HUDEP-2 (cell line): ENCODE measurements around the gene NFATC4.
"Not testable (repeated sequence)": the region's sequence is repeated elsewhere in the genome, so short reads cannot be mapped to it uniquely, and the experiment has no call there.

ENCODE experiments used
- DNase-seq, 76 experiments: peaks; one replicate each; lab custom pipeline; 2025; ENCODE audit not compliant: unreplicated experiment in 76 of 76; lab: John Stamatoyannopoulos, UW

Gene NFATC4

DNA sequence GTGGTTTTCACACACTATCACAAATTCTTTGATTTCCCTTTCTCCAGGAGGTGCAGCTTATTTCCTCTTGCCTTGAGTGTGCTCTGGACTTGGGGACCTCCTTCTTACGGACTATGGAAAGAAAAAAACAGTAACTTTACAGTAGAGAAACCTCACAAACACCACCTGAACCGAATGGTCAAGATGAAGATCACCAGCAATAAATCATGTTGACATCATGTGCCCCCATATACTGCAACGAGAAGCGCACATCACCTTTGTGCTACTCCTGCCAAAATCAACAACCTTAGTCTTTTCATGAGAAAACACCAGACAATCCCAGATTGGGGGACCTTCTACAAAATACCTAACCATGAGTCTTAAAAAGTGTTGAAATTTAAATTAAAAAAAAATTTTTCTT is 17.5 kb downstream of the NFATC4 start:
- no peak for DNase-seq

DNA sequence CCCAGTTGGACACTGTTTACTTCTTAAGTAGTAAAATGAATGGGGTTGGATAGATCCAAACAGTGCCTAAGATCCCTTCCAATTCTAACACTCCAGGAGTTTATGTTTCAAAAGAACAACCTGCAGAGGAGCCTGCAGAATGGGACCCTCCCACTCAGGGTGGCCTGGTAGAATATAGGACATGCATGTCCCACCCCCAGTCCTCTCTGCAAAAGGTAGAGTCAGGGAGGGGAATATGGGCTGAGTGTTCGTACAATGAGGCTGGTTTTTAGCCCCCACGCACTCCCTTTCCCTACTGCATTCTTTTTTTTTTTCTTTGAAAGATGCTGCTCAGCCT is 19.0 kb downstream of the NFATC4 start:
- no peak for DNase-seq

DNA sequence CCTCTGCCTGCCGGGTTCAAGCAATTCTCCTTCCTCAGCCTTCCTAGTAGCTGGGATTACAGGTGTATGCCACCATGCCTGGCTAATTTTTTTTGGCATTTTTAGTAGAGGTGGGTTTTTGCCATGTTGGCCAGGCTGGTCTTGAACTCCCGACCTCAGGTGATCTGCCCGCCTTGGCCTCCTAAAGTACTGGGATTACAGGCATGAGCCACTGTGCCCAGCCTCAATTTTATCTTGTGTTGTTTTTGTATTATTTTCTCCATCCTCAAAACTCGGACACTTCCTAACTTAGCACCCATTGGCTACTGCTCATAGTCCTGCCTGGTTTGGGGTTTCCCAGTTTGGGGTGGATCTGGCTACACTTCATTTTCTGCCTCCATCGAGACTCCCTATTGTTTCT is 19.6 kb downstream of the NFATC4 start:
- not testable (repeated sequence) for DNase-seq

GRCh38 chr14:24388474-24389179 is 20.6 kb downstream of the NFATC4 start:
- no peak for DNase-seq

- DNase-seq: no peak
Observed at GRCh38 chr14:24389226-24389848, 21.4 kb downstream of the NFATC4 start.

GRCh38 chr14:24390701-24391468 is 22.9 kb downstream of the NFATC4 start:
- no peak for DNase-seq

GRCh38 chr14:24392325-24393091 is 24.5 kb downstream of the NFATC4 start:
- DNase-seq: peak in 1 of 76 experiments; percentile 10

DNA sequence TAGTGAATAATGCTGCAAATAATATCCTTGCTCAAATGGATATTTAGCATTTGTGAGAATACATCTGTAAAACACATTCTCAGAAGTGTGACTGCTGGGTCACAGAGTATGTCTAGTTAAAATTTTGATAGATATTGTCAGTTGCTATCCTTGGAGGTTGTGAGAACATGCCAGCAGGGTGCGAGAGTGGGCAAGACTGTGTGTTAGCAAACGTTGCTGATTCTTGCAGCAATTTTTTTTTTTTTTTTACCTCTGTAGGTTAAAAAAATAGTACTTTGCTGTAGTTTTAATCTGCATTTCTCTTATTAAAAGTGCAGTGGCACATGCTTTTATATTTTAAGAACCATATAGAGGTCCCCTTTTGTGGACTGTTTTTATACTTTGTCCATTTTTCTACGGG is 26.3 kb downstream of the NFATC4 start:
- peak in 5 of 76 experiments; percentile 3 to 16 (median 7) for DNase-seq

DNA sequence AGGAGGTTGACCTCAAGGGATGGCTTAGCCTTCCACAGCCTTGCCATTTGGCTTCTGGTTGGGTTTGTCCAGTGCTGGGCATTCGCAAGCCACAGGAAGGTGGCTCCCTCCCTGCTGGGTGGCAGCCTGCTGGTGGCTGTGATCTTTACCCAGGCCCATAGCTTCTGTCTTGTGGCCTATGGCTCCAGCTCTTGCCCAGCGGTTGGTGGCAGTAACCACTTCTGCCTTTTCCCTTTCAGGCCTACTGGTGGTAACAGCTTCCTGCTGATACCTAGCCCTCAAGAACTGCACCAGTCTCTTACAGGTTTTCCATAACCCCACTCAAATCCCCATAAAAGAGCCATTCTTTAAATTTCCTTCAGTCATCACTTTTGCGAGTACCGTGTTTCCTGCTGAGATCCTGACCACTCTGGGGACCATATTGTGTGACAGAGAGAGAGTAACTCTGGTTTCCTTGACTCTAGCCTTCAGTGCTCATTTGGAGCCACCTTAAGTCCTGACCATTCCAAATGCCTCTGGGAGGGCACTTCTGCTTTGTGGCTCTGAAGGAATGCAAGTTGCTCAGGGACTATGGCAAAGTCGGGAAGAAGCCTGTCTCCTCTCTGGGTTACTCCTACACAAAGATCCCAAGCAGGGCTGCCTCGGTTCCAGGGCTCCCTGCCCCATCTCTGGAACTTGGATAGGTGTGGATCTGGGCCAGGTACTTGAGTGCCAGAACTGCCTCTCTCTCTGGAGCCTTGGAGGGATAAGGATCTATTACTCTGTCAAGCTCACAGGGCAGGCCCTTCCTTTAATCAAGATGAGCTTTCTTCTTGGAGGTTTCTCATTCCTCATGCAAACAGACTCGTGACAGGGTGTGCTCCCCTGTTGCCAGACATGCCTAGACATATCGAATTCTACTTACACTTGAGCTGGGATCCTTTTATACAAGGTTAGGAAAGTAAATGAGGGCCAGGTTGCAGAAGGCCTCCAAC is 27.9 kb downstream of the NFATC4 start:
- DNase-seq: no peak

GRCh38 chr14:24397639-24398292 is 29.8 kb downstream of the NFATC4 start:
- no peak for DNase-seq

- DNase-seq: no peak
Observed at GRCh38 chr14:24398293-24398652, 30.3 kb downstream of the NFATC4 start.

DNA sequence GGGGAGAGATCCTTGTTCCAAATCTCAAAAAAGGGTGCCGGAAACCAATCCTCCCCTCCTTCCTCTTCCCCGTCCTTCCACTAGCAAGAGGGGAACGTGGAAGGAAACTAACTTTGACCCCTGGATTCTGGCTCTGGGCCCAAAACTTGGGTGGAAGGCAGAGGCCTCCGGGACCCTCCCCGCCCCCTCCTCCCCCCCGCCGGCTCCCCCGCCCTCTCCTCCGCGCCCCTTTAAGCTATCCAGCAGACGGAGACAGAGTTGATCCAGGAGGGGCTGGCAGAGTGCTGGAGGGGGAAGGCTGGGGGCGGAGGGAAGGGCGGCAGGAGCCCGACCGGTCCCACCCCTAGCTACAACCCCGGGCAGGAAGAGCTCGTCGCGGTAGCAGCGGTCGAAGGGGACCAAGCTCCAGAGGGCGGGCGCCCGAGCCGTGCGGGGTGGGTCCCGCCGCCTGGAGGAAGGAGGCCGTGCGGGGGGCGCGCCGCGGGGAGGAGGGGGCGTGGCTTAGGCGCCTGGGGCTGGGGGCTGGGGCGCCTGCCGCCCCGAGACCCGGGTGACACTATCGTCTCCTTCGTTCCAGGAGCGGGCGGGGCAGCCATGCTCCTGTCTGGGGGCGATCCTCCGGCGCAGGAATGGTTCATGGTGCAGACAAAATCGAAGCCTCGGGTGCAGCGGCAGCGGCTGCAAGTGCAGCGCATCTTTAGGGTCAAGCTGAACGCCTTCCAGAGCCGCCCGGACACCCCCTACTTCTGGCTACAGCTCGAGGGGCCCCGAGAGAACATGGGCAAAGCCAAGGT is 30.9 kb downstream of the NFATC4 start, which contains the start of gene NYNRIN:
Gene NYNRIN (plus strand): TSS at position 351 of the 794 bp plus-strand sequence. CDS start 244 bp downstream, at position 595.
- no peak for DNase-seq

GRCh38 chr14:24399447-24399822 is 31.5 kb downstream of the NFATC4 start:
- DNase-seq: no peak

DNA sequence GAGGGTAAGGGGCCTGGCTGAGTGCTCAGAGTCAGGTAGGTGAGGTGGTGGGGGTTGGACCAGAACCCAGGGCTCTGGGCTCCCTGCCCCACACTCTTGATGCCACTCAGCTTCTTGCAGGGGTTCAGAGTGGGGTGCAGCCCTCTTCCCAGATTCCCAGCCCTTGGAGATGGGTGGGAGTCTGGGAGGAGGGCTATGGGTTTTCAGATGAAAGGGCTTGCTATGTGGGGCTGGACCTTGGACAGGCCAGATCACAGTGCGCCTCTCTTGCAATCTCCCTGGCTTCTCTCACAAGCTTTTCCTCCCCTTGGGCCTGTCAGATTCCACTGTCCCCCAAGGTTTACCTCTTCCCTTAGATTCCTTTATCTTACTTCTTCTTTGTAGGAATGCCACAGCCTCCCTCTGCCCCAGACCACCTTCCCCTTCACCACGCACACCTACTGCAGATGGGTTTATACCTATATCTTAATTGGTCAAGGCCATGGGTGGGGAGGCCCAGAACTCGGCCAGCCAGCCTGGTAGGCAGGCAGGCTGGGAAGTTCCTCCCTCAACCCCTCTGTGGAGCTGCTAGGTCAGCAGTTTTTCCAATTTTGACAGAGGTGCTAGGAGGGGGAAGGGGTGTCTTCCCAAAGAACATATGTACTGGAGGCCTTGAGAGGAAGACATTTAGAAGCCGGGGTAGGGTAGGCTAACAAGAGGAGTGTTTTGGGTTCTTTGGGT is 32.2 kb downstream of the NFATC4 start:
- no peak for DNase-seq

DNA sequence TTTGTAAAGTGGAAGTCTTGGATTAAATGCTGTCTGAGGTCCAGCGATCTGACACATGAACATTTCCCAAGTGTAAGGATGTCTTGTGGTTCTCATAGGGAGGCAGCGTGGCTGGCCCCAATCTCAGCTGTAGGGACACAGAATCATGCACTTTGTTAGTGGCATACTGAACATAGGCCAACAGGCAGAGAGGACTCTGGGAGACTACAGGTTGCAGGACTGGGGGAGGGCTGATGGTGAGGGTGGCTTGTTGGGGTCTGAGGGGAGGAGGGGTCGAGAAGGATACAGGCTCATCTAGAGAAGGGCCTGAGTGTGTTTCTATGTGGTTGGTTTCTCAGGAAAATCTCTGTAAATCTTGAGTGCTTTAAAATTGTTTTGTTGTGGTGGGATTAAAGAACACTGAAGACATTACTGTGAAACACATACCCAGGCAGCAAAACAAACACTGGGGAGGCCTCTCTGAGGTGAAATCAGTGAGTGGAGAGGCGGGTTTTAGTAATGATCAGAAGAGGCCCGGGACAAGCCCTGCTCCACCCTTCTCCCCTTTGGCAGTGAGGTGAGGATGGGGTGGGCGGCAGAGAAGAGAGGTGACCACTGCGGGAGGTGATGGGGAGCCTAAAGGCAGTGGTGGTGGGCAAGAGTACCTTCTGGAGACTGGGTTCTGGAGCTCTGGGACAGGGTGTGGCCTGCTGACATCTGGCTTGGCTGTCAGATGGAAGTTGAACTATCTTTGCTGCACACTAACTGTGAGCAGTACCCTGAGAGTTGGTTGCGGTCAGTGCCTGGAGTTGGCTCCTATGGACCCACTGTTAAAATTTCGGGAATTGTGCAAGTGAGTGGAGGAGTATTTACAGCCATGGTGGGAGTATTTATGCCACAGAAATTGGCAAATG is 34.1 kb downstream of the NFATC4 start:
- no peak for DNase-seq

- no peak for DNase-seq
Observed at GRCh38 chr14:24403294-24403998, 35.5 kb downstream of the NFATC4 start.
